Ishikawa (cell line): ENCODE measurements around the gene PEA15.

Source experiments
- CEBPB ChIP-seq: IDR thresholded peaks from 2 replicates; pipeline ENCODE4 v1.6.1; 2012
- EP300 ChIP-seq: IDR thresholded peaks from 2 replicates; pipeline ENCODE4 v1.6.1; 2012; ENCODE audit warnings: borderline replicate concordance
- MAX ChIP-seq: IDR thresholded peaks from 2 replicates; pipeline ENCODE4 v1.6.1; 2012
- REST ChIP-seq: IDR thresholded peaks from 2 replicates; pipeline ENCODE4 v1.6.1; 2012; ENCODE audit warnings: low read depth, mild to moderate bottlenecking
- TAF1 ChIP-seq: IDR thresholded peaks from 2 replicates; pipeline ENCODE4 v1.6.1; 2012; ENCODE audit warnings: low read depth, mild to moderate bottlenecking
- TCF12 ChIP-seq: IDR thresholded peaks from 2 replicates; pipeline ENCODE4 v1.6.1; 2012; ENCODE audit warnings: low read depth

- TF ChIP-seq TCF12 = no peak
- no peak for TF ChIP-seq CEBPB
- no peak for TF ChIP-seq EP300
- TF ChIP-seq TAF1 = no peak
- TF ChIP-seq MAX = no peak
- TF ChIP-seq REST = no peak
Measured at GRCh38 chr1:160243767-160244166, 38.6 kb downstream of the PEA15 start.
